ENCODE data around the gene S100A2. TPM values are rescaled to one million over a fixed set of nuclear protein-coding genes. Genes with fewer than 3 reads are reported as not detected.

Gene S100A2
- total and polyA plus RNA-seq, 2 experiments from 2014 or later, result 1.7 to 8.6 TPM

DNA sequence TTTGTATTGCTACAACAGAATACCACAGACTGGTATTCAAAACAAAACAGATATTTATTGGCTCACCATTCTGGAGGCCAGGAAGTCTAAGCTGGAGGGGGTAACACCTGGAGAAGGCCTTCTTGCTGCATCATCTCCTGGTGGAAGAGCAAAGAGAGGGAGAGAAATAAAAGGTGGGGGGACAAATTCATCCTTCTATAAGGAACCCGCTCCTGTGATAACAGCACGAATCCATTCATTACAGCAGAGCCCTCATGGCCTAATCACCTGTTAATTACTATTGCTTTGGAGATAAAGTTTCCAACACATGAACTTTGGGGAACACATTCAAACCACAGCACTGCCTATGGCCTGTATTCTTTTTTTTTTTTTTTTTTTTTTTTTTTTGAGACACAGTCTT lies 5.4 kb downstream of the S100A2 start:
- no peaks in the 10 kb centered on the region for H3K9me2 ChIP-seq (ENCODE audit: insufficient read depth)
- no peak overlapping the region for H3K9ac ChIP-seq
- 98 to 100% methylated on average over 2 of the region's 2 CpGs for WGBS, 2 experiments (ENCODE audit: low coverage in 1 of 2, low lambda C conversion rate in 2 of 2, missing lambda C conversion rate in 2 of 2)
- H3K9me3 ChIP-seq (ENCODE audit: low read depth), result no peaks in the 10 kb centered on the region
- DNase-seq, result no peak
- no peaks in the 10 kb centered on the region for H3F3A ChIP-seq (ENCODE audit: insufficient read depth)
- H3K27me3 ChIP-seq (replicated peaks; ENCODE audit: insufficient read depth), result no peaks in the 10 kb centered on the region
- H3K79me2 ChIP-seq (ENCODE audit: insufficient read depth), result no peaks in the 10 kb centered on the region
- no peak overlapping the region for H3K4me3 ChIP-seq
- no peak overlapping the region for H2AFZ ChIP-seq
- H3K27ac ChIP-seq, result no peak overlapping the region
- no peaks in the 10 kb centered on the region for H3K36me3 ChIP-seq (ENCODE audit: low read depth)
- no peak for TF ChIP-seq EZH2phosphoT487 (IDR thresholded peaks at IDR 0.05; ENCODE audit: insufficient read depth, low read depth)
- no peak for TF ChIP-seq EZH2 (IDR thresholded peaks at IDR 0.05; ENCODE audit: insufficient read depth, poor library complexity, severe bottlenecking)
- in situ Hi-C loops (cut with MboI), result no loop called here
- no peak overlapping the region for H3K4me2 ChIP-seq (ENCODE audit: unreplicated experiment)
- peaks cover 5% of the 10 kb centered on the region for H3K4me1 ChIP-seq (ENCODE audit: insufficient read depth)
- H4K20me1 ChIP-seq (ENCODE audit: insufficient read depth), result no peaks in the 10 kb centered on the region

DNA sequence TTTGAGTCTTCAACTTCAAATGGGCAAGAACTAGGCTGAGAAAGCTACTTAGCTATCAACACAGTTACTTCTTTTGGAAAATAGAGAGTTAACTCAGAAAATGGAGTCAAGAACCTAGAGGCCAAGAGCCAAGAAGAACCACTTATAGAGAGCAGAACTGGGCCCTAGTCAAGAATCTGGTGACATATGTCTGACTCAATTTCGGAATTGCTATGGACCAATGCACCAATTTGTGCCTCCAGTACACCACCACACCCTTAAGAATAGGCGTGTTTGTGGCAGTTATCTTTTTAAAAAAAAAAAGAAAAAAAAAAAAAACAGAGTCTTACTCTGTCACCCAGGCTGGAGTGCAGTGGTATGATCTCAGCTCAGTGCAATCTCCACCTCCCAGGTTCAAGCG lies 7.8 kb downstream of the S100A2 start:
- Histone ChIP-seq H3F3A (ENCODE audit: insufficient read depth) (peaks cover 19% of the 10 kb centered on the region), H3K27me3 (replicated peaks; ENCODE audit: insufficient read depth) (no peaks in the 10 kb centered on the region), H3K9me3 (ENCODE audit: low read depth) (no peaks in the 10 kb centered on the region), H3K9me2 (ENCODE audit: insufficient read depth) (no peaks in the 10 kb centered on the region), H3K36me3 (ENCODE audit: low read depth) (no peaks in the 10 kb centered on the region), H3K9ac (no peak overlapping the region), H3K4me3 (no peak overlapping the region), H3K4me2 (ENCODE audit: unreplicated experiment) (no peak overlapping the region), H3K79me2 (ENCODE audit: insufficient read depth) (no peaks in the 10 kb centered on the region), H4K20me1 (ENCODE audit: insufficient read depth) (no peaks in the 10 kb centered on the region), H2AFZ (no peak overlapping the region), H3K27ac (no peak overlapping the region), H3K4me1 (ENCODE audit: insufficient read depth) (peaks cover 17% of the 10 kb centered on the region)
- DNase-seq, result no peak
- TF ChIP-seq EZH2 (IDR thresholded peaks at IDR 0.05; ENCODE audit: insufficient read depth, poor library complexity, severe bottlenecking) (no peak), EZH2phosphoT487 (IDR thresholded peaks at IDR 0.05; ENCODE audit: insufficient read depth, low read depth) (no peak)
- in situ Hi-C loops (cut with MboI), result no loop called here
- 96 to 98% methylated on average over 3 of the region's 3 CpGs for WGBS, 2 experiments (ENCODE audit: low coverage in 1 of 2, low lambda C conversion rate in 2 of 2, missing lambda C conversion rate in 2 of 2)

DNA sequence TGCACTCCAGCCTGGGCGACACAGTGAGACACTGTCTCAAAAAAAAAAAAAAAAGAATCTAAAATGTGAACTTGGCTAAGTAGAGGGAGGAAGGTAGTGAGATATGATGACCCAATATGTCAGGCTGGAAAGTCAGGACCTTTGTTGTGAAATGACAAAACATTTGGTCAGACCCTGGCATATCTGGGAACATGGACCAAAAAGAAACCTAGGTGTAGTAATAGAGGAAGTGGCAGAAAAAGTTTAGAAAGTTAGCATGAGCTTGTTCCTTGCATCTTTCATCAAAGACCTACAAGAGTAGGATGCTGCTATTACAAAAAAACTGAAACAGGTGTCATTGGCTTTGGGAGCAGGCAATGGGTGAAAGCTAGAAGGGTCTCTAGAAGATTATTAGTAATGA lies 9.3 kb downstream of the S100A2 start:
- DNase-seq, result no peak
- Histone ChIP-seq H3K27me3 (replicated peaks; ENCODE audit: insufficient read depth) (no peaks in the 10 kb centered on the region), H3K79me2 (ENCODE audit: insufficient read depth) (no peaks in the 10 kb centered on the region), H4K20me1 (ENCODE audit: insufficient read depth) (no peaks in the 10 kb centered on the region), H3K4me3 (no peak overlapping the region), H3K36me3 (ENCODE audit: low read depth) (no peaks in the 10 kb centered on the region), H3K4me1 (ENCODE audit: insufficient read depth) (peaks cover 17% of the 10 kb centered on the region), H3K9me3 (ENCODE audit: low read depth) (no peaks in the 10 kb centered on the region), H3K4me2 (ENCODE audit: unreplicated experiment) (no peak overlapping the region), H3K27ac (no peak overlapping the region), H3K9ac (no peak overlapping the region), H3F3A (ENCODE audit: insufficient read depth) (peaks cover 19% of the 10 kb centered on the region), H2AFZ (no peak overlapping the region), H3K9me2 (ENCODE audit: insufficient read depth) (no peaks in the 10 kb centered on the region)
- TF ChIP-seq EZH2phosphoT487 (IDR thresholded peaks at IDR 0.05; ENCODE audit: insufficient read depth, low read depth), result no peak
- TF ChIP-seq EZH2 (IDR thresholded peaks at IDR 0.05; ENCODE audit: insufficient read depth, poor library complexity, severe bottlenecking), result no peak
- in situ Hi-C loops (cut with MboI), result no loop called here
- WGBS, 2 experiments (ENCODE audit: low coverage in 1 of 2, low lambda C conversion rate in 2 of 2, missing lambda C conversion rate in 2 of 2), result 86 to 88% methylated on average over 1 of the region's 1 CpG

DNA sequence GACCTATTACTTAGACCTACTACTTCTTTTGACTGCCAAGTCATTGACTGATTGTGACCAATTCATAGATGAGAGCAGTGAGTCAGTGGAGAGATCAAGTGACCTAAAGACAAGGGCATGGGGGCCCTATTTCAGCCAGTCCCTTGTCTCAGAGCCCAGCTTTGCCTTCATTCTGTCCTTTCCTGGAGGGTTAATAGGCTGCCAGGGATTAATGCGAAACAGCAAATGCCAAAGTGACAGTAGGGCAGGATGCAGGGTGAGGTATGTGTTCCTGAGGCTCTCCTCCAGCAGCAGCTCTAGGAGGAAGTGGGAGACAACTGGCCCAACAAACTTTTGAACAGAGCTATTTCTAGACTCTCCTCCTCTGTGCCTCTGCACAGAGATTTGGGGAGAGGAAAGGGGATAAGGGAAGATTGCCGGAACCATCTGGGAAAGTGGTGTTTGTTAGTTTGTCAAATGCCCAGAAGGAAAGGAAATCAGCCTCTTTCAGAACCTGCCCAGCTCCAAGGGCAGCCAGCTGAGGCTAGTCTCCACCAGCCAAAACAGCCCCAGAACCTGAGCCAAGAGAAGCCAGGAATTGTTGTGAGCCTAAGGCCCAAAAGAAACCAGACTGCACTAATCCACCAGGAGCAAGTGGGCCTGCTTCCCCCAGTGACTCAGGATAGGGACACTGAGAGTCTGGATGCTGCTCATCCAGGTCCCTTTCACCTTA lies 11.7 kb downstream of the S100A2 start:
- no peaks in the 10 kb centered on the region for H4K20me1 ChIP-seq (ENCODE audit: insufficient read depth)
- in situ Hi-C loops (cut with MboI), result no loop called here
- H3K9ac ChIP-seq, result peak overlapping the region; percentile 45
- peaks cover 28% of the 10 kb centered on the region for H3K4me1 ChIP-seq (ENCODE audit: insufficient read depth)
- peak; percentile 56 for DNase-seq
- H3K9me3 ChIP-seq (ENCODE audit: low read depth), result no peaks in the 10 kb centered on the region
- H3K27me3 ChIP-seq (replicated peaks; ENCODE audit: insufficient read depth), result no peaks in the 10 kb centered on the region
- peak overlapping the region; percentile 53 for H2AFZ ChIP-seq
- H3F3A ChIP-seq (ENCODE audit: insufficient read depth), result peaks cover 19% of the 10 kb centered on the region
- H3K79me2 ChIP-seq (ENCODE audit: insufficient read depth), result no peaks in the 10 kb centered on the region
- H3K9me2 ChIP-seq (ENCODE audit: insufficient read depth), result no peaks in the 10 kb centered on the region
- peak overlapping the region; percentile 21 for H3K4me2 ChIP-seq (ENCODE audit: unreplicated experiment)
- no peaks in the 10 kb centered on the region for H3K36me3 ChIP-seq (ENCODE audit: low read depth)
- H3K27ac ChIP-seq, result peak overlapping the region; percentile 64
- TF ChIP-seq EZH2phosphoT487 (IDR thresholded peaks at IDR 0.05; ENCODE audit: insufficient read depth, low read depth) (no peak), EZH2 (IDR thresholded peaks at IDR 0.05; ENCODE audit: insufficient read depth, poor library complexity, severe bottlenecking) (no peak)
- no peak overlapping the region for H3K4me3 ChIP-seq
- 35 to 41% methylated on average over 2 of the region's 2 CpGs for WGBS, 2 experiments (ENCODE audit: low coverage in 1 of 2, low lambda C conversion rate in 2 of 2, missing lambda C conversion rate in 2 of 2)
